ENCODE results near the gene DPP10.

- no peak for TF ChIP-seq CTCF (IDR thresholded peaks at IDR 0.05)
- TF ChIP-seq POLR2A (IDR thresholded peaks at IDR 0.05): no peak
Observed at GRCh38 chr2:114577657-114578056, 135.2 kb downstream of the DPP10 start.
